ENCODE measurements around the gene DDX56. TPM values are rescaled to one million over a fixed set of nuclear protein-coding genes. Genes with fewer than 3 reads are reported as not detected.

The DDX56 gene
- total and polyA plus RNA-seq, 2 of the 13 experiments (the other 11 are each of a cell fraction or from before 2014, with no cell fraction given), result 82.6 to 120 TPM

DNA sequence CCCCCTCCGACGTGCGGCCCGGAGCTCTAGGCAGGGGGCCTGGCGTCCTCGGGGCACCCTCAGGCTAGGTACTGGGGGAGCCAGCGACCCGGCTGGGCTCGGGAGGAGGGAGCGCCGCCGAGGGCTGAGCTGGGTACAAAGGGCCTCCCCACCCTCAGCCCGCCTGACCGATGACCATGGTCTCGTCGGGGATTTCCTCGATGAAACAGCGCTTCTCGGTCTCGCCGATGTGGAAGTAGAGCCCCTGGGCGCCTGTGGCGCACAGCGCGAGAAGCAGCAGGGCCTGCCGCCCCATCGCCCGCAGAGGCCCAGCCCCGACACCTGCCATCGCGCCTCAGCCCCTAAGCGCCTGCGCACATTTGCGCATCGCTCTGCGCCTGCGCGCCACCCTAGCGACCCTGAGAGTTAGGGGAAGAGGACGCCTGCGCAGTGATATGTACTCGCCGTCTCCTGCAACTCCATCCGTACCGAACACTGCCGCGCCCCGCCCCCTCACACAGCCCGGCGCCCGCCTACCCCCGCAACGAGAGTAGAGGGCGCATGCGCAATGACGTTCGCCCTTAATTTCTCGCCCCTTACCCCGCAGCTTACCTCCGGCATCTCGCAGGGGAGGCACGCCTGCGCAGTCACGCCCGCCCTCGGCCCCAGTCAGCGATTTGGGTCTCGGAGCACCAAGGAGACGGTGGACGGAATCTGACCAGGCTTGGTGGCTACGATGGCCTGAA, 8.3 kb upstream of the DDX56 start, which contains the start of gene TMED4 (continued):
- TF ChIP-seq ZNF350 (CRISPR knock-in tag; IDR thresholded peaks at IDR 0.05; ENCODE audit: borderline replicate concordance, low read depth) (peak; percentile 70), STAT5B (CRISPR knock-in tag; IDR thresholded peaks at IDR 0.05) (no peak), ZNF773 (CRISPR knock-in tag; IDR thresholded peaks at IDR 0.05; ENCODE audit: borderline replicate concordance) (no peak; the same call in 1 of the 2 replicates), ZNF20 (CRISPR knock-in tag; IDR thresholded peaks at IDR 0.05) (no peak), NR2C2 (CRISPR knock-in tag; IDR thresholded peaks at IDR 0.05; ENCODE audit: borderline replicate concordance) (peak; percentile 76; the same call in 1 of the 2 replicates), POLR2G (IDR thresholded peaks at IDR 0.05; ENCODE audit: low read depth, low read length) (peak; percentile 94), IKZF1 (IDR thresholded peaks at IDR 0.05) (no peak), SNAPC2 (CRISPR knock-in tag; IDR thresholded peaks at IDR 0.05) (no peak), ZNF780A (CRISPR knock-in tag; IDR thresholded peaks at IDR 0.05) (0 out of 2 replicates have a peak, but pooled peaks have one; percentile 32), KLF15 (CRISPR knock-in tag; IDR thresholded peaks at IDR 0.05; ENCODE audit: borderline replicate concordance) (0 out of 2 replicates have a peak, but pooled peaks have one; percentile 80)
- TF ChIP-seq, protein P1, sequence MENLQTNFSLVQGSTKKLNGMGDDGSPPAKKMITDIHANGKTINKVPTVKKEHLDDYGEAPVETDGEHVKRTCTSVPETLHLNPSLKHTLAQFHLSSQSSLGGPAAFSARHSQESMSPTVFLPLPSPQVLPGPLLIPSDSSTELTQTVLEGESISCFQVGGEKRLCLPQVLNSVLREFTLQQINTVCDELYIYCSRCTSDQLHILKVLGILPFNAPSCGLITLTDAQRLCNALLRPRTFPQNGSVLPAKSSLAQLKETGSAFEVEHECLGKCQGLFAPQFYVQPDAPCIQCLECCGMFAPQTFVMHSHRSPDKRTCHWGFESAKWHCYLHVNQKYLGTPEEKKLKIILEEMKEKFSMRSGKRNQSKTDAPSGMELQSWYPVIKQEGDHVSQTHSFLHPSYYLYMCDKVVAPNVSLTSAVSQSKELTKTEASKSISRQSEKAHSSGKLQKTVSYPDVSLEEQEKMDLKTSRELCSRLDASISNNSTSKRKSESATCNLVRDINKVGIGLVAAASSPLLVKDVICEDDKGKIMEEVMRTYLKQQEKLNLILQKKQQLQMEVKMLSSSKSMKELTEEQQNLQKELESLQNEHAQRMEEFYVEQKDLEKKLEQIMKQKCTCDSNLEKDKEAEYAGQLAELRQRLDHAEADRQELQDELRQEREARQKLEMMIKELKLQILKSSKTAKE (CRISPR knock-in tag; IDR thresholded peaks at IDR 0.05; ENCODE audit: borderline replicate concordance), result no peak; the same call in 1 of the 2 replicates
- TF ChIP-seq, protein P2, sequence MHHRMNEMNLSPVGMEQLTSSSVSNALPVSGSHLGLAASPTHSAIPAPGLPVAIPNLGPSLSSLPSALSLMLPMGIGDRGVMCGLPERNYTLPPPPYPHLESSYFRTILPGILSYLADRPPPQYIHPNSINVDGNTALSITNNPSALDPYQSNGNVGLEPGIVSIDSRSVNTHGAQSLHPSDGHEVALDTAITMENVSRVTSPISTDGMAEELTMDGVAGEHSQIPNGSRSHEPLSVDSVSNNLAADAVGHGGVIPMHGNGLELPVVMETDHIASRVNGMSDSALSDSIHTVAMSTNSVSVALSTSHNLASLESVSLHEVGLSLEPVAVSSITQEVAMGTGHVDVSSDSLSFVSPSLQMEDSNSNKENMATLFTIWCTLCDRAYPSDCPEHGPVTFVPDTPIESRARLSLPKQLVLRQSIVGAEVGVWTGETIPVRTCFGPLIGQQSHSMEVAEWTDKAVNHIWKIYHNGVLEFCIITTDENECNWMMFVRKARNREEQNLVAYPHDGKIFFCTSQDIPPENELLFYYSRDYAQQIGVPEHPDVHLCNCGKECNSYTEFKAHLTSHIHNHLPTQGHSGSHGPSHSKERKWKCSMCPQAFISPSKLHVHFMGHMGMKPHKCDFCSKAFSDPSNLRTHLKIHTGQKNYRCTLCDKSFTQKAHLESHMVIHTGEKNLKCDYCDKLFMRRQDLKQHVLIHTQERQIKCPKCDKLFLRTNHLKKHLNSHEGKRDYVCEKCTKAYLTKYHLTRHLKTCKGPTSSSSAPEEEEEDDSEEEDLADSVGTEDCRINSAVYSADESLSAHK (CRISPR knock-in tag; IDR thresholded peaks at IDR 0.05; ENCODE audit: borderline replicate concordance), result no peak
- TF ChIP-seq, protein P3, sequence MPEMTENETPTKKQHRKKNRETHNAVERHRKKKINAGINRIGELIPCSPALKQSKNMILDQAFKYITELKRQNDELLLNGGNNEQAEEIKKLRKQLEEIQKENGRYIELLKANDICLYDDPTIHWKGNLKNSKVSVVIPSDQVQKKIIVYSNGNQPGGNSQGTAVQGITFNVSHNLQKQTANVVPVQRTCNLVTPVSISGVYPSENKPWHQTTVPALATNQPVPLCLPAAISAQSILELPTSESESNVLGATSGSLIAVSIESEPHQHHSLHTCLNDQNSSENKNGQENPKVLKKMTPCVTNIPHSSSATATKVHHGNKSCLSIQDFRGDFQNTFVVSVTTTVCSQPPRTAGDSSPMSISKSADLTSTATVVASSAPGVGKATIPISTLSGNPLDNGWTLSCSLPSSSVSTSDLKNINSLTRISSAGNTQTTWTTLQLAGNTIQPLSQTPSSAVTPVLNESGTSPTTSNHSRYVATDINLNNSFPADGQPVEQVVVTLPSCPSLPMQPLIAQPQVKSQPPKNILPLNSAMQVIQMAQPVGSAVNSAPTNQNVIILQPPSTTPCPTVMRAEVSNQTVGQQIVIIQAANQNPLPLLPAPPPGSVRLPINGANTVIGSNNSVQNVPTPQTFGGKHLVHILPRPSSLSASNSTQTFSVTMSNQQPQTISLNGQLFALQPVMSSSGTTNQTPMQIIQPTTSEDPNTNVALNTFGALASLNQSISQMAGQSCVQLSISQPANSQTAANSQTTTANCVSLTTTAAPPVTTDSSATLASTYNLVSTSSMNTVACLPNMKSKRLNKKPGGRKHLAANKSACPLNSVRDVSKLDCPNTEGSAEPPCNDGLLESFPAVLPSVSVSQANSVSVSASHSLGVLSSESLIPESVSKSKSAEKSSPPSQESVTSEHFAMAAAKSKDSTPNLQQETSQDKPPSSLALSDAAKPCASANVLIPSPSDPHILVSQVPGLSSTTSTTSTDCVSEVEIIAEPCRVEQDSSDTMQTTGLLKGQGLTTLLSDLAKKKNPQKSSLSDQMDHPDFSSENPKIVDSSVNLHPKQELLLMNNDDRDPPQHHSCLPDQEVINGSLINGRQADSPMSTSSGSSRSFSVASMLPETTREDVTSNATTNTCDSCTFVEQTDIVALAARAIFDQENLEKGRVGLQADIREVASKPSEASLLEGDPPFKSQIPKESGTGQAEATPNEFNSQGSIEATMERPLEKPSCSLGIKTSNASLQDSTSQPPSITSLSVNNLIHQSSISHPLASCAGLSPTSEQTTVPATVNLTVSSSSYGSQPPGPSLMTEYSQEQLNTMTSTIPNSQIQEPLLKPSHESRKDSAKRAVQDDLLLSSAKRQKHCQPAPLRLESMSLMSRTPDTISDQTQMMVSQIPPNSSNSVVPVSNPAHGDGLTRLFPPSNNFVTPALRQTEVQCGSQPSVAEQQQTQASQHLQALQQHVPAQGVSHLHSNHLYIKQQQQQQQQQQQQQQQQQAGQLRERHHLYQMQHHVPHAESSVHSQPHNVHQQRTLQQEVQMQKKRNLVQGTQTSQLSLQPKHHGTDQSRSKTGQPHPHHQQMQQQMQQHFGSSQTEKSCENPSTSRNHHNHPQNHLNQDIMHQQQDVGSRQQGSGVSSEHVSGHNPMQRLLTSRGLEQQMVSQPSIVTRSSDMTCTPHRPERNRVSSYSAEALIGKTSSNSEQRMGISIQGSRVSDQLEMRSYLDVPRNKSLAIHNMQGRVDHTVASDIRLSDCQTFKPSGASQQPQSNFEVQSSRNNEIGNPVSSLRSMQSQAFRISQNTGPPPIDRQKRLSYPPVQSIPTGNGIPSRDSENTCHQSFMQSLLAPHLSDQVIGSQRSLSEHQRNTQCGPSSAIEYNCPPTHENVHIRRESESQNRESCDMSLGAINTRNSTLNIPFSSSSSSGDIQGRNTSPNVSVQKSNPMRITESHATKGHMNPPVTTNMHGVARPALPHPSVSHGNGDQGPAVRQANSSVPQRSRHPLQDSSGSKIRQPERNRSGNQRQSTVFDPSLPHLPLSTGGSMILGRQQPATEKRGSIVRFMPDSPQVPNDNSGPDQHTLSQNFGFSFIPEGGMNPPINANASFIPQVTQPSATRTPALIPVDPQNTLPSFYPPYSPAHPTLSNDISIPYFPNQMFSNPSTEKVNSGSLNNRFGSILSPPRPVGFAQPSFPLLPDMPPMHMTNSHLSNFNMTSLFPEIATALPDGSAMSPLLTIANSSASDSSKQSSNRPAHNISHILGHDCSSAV (CRISPR knock-in tag; IDR thresholded peaks at IDR 0.05; ENCODE audit: borderline replicate concordance), result no peak
- TF ChIP-seq, protein P4, sequence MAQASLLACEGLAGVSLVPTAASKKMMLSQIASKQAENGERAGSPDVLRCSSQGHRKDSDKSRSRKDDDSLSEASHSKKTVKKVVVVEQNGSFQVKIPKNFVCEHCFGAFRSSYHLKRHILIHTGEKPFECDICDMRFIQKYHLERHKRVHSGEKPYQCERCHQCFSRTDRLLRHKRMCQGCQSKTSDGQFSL (CRISPR knock-in tag; IDR thresholded peaks at IDR 0.05), result no peak

Measured in HepG2 (cell line).